NCI-H345 treated with DMSO at 0.1 percent for 48 hours (cell line): ENCODE data around the gene TRMT5.

Experiments used
- DNase-seq: peaks from one replicate; lab custom pipeline; 2025; ENCODE audit not compliant: unreplicated experiment; lab: John Stamatoyannopoulos, UW

TRMT5 gene

GRCh38 chr14:60980811-60981632 is at the start of gene TRMT5, which contains the start of gene SLC38A6:
TSS of gene TRMT5 (minus strand) at chr14:60981079. CDS start at chr14:60980973, 106 bp downstream.
TSS of gene SLC38A6 (plus strand) at chr14:60981245. CDS start at chr14:60981278, 33 bp downstream.
- DNase-seq = peak; percentile 90

GRCh38 chr14:61026526-61026925 is 45.6 kb upstream of the TRMT5 start:
- no peak for DNase-seq

GRCh38 chr14:61025251-61026223 is 44.7 kb upstream of the TRMT5 start:
- DNase-seq = peak; percentile 68

GRCh38 chr14:61019537-61019936 is 38.7 kb upstream of the TRMT5 start:
- no peak for DNase-seq

GRCh38 chr14:61003571-61003970 is 22.7 kb upstream of the TRMT5 start:
- DNase-seq = no peak

GRCh38 chr14:60999536-60999935 is 18.7 kb upstream of the TRMT5 start:
- no peak for DNase-seq

- DNase-seq = no peak
Observed at GRCh38 chr14:60998617-60999016, 17.7 kb upstream of the TRMT5 start.

- no peak for DNase-seq
Observed at GRCh38 chr14:60989599-60989998, 8.7 kb upstream of the TRMT5 start.

GRCh38 chr14:60986500-60986899 is 5.6 kb upstream of the TRMT5 start:
- no peak for DNase-seq

- DNase-seq = no peak
Observed at GRCh38 chr14:60984196-60984595, 3.3 kb upstream of the TRMT5 start.

GRCh38 chr14:60981633-60982455 is 965 bp upstream of the TRMT5 start:
- DNase-seq = no peak

- no peak for DNase-seq
Observed at GRCh38 chr14:60977847-60978246, 3.0 kb downstream of the TRMT5 start.

GRCh38 chr14:60975551-60975950 is 5.3 kb downstream of the TRMT5 start:
- no peak for DNase-seq

GRCh38 chr14:60974090-60974651 is 6.7 kb downstream of the TRMT5 start:
- no peak for DNase-seq

- DNase-seq = no peak
Observed at GRCh38 chr14:60973070-60973469, 7.8 kb downstream of the TRMT5 start.

- DNase-seq = no peak
Observed at GRCh38 chr14:60972295-60972694, 8.6 kb downstream of the TRMT5 start.

GRCh38 chr14:60971271-60971670 is 9.6 kb downstream of the TRMT5 start:
- DNase-seq = no peak

- no peak for DNase-seq
Observed at GRCh38 chr14:60970146-60970545, 10.7 kb downstream of the TRMT5 start.

GRCh38 chr14:60968671-60969070 is 12.2 kb downstream of the TRMT5 start:
- no peak for DNase-seq

- DNase-seq = no peak
Observed at GRCh38 chr14:60968099-60968498, 12.8 kb downstream of the TRMT5 start.
